Fibroblast of skin of left quadriceps (primary cell): Measurements from ENCODE around the gene PPP5C.
"Not testable (repeated sequence)": the region's sequence is repeated elsewhere in the genome, so short reads cannot be mapped to it uniquely, and the experiment has no call there.

Experiments
- DNase-seq, 2 experiments: peaks; one replicate each; pipeline ENCODE4 v3.0.0-alpha.2; 2013; ENCODE audit warnings: low read depth in 2 of 2

PPP5C gene

DNA sequence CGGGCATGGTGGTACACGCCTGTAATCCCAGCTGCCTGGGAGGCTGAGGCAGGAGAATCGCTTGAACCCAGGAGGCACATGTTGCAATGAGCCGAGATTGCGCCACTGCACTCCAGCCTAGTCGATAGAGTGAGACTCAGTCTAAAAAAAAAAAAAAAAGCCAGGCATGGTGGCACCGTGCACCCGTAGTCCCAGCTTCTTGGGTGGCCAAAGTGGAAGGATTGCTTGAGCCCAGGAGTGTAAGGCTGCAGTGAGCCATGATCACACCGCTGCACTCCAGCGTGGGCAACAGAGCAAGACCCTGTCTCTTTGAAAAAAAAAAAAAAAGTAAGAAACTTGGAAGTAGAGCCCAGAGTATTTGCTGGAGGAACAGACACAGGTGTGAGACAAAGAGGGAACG, 38.7 kb downstream of the PPP5C start:
- DNase-seq: no peak

DNA sequence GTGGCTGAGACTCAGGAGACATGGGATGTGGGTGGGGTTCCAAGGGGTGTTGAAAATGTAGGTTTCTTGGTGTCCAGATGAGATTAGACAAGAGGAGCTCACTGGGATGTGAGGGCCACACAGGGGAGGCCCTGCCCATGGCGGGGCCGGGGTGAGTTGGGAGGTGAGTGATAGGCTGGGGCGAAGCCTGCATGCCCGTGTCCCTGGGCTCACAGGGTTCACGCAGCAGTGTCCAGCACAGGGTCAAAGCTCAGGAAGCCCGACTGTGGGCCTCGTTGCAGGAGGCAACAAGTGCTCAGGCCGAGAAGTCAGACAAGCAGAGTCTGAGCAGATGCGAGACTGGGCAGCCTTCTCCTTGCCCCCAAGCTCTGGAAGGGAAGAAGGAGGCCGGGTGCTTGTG, 39.3 kb downstream of the PPP5C start:
- no peak for DNase-seq

- no peak for DNase-seq
Measured at GRCh38 chr19:46386996-46387712, 40.3 kb downstream of the PPP5C start.

DNA sequence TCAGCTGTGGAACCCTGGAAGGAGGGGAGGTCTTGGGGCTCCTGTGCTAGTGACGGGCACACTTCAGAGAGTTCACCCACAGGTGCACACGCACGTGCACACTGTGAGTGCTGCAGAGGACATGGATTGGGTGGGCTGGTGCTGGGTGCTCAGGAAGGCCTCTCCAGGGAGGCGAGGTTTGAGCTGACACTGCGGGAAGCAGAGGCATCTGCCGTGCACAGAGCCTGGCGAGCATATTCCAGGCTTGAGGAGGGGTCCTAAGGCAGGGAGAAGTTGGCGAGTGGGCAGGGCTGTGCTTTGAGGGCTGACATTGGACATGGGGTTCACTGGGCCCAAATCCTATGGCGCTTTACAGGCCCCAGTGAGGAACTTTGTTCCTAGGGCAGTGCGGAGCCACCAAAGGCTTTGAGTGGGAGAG, 40.8 kb downstream of the PPP5C start:
- DNase-seq: no peak

- no peak for DNase-seq
Measured at GRCh38 chr19:46388311-46389095, 41.6 kb downstream of the PPP5C start.

DNA sequence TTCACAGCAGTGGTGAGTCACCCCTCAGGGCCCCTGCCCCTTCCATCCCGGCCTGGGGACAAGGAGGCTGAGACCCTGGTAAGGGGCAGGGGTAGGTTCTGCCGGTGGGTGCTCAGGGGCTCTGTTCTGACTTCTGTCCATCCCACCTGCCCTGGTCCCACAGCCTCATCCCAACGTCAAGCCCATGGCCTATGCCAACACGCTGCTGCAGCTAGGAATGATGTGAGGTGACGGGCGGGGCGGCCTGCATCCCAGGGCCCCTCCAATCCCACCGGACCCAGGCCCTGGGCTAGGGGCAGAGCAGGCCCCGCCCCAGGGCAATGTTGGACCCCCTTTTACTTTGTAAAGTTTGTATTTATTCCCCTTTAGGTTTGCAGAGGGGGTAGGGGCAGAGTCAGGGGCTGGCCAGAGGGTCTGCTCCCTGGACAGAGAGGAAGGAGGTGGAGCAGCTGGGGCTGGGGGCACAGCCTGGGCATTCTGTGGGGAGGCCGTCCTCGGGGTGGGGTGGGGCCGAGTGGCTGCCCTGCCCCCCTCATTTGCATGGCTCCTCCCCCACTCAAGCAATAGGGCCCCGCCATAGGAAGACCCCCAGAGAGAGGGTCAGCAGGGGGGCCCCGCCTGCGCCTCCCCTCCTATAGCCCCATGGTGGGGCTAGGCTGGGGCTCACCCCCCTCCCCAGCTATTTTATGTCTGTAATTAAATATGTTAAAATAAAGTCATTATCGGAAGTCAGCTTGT, 43.4 kb downstream of the PPP5C start:
- DNase-seq: no peak

- DNase-seq: no peak
Measured at GRCh38 chr19:46390866-46391265, 44.0 kb downstream of the PPP5C start.

- no peak for DNase-seq
Measured at GRCh38 chr19:46391296-46392251, 44.7 kb downstream of the PPP5C start.

DNA sequence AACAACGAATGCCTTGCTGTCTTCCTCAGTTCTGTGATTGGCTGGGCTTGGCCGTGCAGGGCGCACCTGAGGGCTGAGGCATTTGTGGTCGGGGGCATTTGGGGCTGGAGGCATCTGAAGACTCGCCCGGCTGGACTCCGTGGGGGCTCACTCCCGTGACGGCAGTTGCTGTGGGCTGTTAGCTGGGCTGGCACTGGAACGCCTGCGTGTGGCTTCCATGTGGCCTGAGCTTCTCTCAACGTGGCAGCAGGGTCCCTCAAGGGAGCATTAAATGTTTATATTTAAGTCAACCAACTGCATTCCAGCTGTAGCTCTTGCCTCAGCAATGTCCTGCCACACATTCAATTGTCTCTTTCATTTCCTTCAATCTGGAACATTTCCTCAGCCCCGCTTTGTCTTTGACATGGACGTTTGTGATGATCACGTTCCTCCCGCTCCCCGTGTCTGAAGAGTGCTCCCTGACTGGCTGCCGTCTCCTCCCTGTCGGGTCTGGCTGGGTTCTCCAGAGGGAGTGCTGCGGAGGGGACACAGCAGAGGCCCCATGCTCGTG, 45.4 kb downstream of the PPP5C start:
- DNase-seq: peak; percentile 71 to 72

DNA sequence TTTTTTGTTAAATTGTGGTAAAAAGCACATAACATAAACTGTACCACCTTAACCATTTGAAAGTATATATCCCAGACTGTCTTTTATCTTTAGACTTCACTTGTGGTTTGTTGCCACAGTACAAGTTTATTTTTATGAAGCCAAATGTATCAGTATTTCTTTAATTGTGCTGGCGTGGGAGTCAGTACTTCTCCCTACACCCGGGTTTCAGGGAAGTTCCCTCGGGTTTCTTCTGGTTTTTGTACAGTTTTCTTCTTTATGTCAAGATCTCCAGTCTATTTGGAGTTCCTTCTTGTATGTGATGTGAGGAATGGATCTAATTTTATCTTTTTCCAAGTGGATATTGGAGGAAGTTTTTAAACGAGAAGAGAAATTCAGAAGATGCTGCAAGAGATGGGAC, 46.0 kb downstream of the PPP5C start:
- no peak for DNase-seq

GRCh38 chr19:46393456-46394401, 46.8 kb downstream of the PPP5C start:
- no peak for DNase-seq

DNA sequence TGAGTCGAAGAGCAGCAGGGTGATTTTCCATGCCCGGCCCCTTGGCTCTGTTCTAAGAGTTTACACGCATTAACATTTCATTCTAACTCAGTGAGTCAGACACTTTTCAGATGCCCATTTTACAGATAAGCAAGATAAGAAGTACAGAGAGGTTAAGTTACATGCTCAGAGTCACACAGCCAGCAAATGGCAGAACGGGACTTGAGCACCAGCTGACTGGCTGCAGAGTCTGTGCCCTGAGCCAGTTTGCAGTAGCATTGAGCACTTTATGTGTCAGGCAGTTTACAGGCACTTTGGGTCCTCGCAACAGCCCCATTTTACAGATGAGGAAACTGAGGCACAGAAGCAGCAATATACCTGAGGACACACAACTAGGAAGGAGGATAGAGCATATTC, 47.5 kb downstream of the PPP5C start:
- no peak for DNase-seq

- not testable (repeated sequence) for DNase-seq
Measured at GRCh38 chr19:46397801-46398479, 51.1 kb downstream of the PPP5C start.

- no peak for DNase-seq
Measured at GRCh38 chr19:46402725-46403124, 55.8 kb downstream of the PPP5C start.

- no peak for DNase-seq
Measured at GRCh38 chr19:46404055-46404752, 57.3 kb downstream of the PPP5C start.

DNA sequence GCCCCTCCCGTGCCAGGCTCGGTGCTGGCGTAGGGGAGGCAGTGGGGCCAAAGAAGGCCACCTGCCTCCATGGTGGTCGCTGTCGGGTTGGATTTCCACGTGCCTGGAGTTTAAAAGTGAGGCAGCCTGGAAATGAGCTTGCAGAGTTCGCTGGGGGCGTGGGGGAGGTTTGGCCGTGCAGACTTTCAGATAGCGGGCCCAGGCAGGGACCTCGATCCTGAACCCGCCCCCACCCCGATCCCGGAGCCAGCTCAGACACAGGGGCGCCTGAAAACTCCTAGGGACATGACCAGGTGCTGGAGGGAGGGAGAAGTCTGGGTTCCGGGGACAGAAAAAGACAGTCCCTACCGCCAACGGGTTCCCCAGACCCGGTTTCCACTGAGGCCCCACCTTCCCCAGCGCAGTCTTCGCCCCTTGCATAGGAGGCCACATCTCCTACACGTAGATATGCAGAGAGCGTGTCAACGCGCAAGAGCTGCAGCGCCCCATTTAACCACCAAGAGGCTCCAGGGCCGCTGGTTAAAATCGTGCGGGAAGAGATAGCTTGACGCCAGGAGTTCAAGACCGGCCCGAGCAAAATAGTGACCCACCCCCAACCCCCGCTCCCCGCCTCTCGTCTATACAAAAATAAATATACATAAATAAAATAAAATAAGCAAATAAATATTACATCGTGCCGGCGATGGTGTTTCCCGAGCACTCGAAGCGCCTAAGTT, 58.0 kb downstream of the PPP5C start:
- no peak for DNase-seq

GRCh38 chr19:46406976-46407375, 60.1 kb downstream of the PPP5C start:
- DNase-seq: no peak
